Trophoblast cell (in vitro differentiated cells and primary cell): ENCODE data around the gene ANKS6.

Source experiments
- DNase-seq, 2 donors: peaks; one replicate each; pipeline ENCODE4 v3.0.0-alpha.2; 2016
- H2AFZ ChIP-seq: 2 replicates; pipeline ENCODE4 v1.6.1; 2013; ENCODE audit warnings: low read length, moderate library complexity, mild to moderate bottlenecking; ENCODE audit not compliant: insufficient read depth, poor library complexity
- H2AK5ac ChIP-seq: 2 replicates; pipeline ENCODE4 v1.6.1; 2013; ENCODE audit warnings: mild to moderate bottlenecking, low read length
- H2BK120ac ChIP-seq: 2 replicates; pipeline ENCODE4 v1.6.1; 2013; ENCODE audit warnings: low read length, mild to moderate bottlenecking, moderate library complexity; ENCODE audit not compliant: insufficient read depth, poor library complexity
- H2BK12ac ChIP-seq: 2 replicates; pipeline ENCODE4 v1.6.1; 2013; ENCODE audit warnings: mild to moderate bottlenecking, low read length, moderate library complexity
- H2BK5ac ChIP-seq: 2 replicates; pipeline ENCODE4 v1.6.1; 2013; ENCODE audit warnings: low read length, low read depth, moderate library complexity, mild to moderate bottlenecking; ENCODE audit not compliant: poor library complexity
- H3K14ac ChIP-seq: 2 replicates; pipeline ENCODE4 v1.6.1; 2013; ENCODE audit warnings: mild to moderate bottlenecking, low read length
- H3K18ac ChIP-seq: 2 replicates; pipeline ENCODE4 v1.6.1; 2013; ENCODE audit warnings: mild to moderate bottlenecking, low read length
- H3K23ac ChIP-seq: 2 replicates; pipeline ENCODE4 v1.6.1; 2013; ENCODE audit warnings: low read length
- H3K27ac ChIP-seq: 2 replicates; pipeline ENCODE4 v1.5.1; 2013; ENCODE audit warnings: low read depth, mild to moderate bottlenecking, inconsistent platforms, low read length, moderate library complexity
- H3K27me3 ChIP-seq: 2 replicates; pipeline ENCODE4 v1.6.1; 2013; ENCODE audit warnings: inconsistent platforms, mild to moderate bottlenecking, low read length, moderate library complexity; ENCODE audit not compliant: insufficient read depth
- H3K36me3 ChIP-seq, 2 experiments: 1 replicate in 1 of 2; 2 replicates in 1 of 2; pipeline ENCODE4 v1.6.1; 2013; ENCODE audit warnings: low read length in 2 of 2, mild to moderate bottlenecking in 2 of 2, moderate library complexity in 1 of 2; ENCODE audit not compliant: insufficient read depth in 2 of 2, control insufficient read depth in 1 of 2
- H3K4ac ChIP-seq: 2 replicates; pipeline ENCODE4 v1.6.1; 2013; ENCODE audit warnings: low read depth, mild to moderate bottlenecking, low read length, moderate library complexity
- H3K4me1 ChIP-seq, 2 experiments: 1 replicate in 1 of 2; 2 replicates in 1 of 2; pipeline ENCODE4 v1.6.1; 2013; ENCODE audit warnings: low read length in 2 of 2, mild to moderate bottlenecking in 2 of 2, moderate library complexity in 1 of 2; ENCODE audit not compliant: insufficient read depth in 2 of 2, control insufficient read depth in 1 of 2
- H3K4me2 ChIP-seq: 2 replicates; pipeline ENCODE4 v1.6.1; 2013; ENCODE audit warnings: inconsistent platforms, mild to moderate bottlenecking, low read length, moderate library complexity
- H3K4me3 ChIP-seq: 2 replicates; pipeline ENCODE4 v1.5.1; 2013; ENCODE audit warnings: mild to moderate bottlenecking, low read depth, low read length, inconsistent platforms
- H3K79me1 ChIP-seq: one replicate; pipeline ENCODE4 v1.6.1; 2013; ENCODE audit warnings: low read length
- H3K79me2 ChIP-seq: 2 replicates; pipeline ENCODE4 v1.6.1; 2013; ENCODE audit warnings: low read length, mild to moderate bottlenecking; ENCODE audit not compliant: control insufficient read depth, insufficient read depth, poor library complexity
- H3K9ac ChIP-seq: 2 replicates; pipeline ENCODE4 v1.6.1; 2013; ENCODE audit warnings: mild to moderate bottlenecking, low read length
- H3K9me3 ChIP-seq: 2 replicates; pipeline ENCODE4 v1.6.1; 2013; ENCODE audit warnings: low read depth, mild to moderate bottlenecking, control low read depth, inconsistent platforms, low read length; ENCODE audit not compliant: insufficient read depth
- H4K12ac ChIP-seq: 2 replicates; pipeline ENCODE4 v1.6.1; 2013; ENCODE audit warnings: low read depth, mild to moderate bottlenecking, low read length, moderate library complexity
- H4K8ac ChIP-seq: 2 replicates; pipeline ENCODE4 v1.6.1; 2013; ENCODE audit warnings: low read depth, mild to moderate bottlenecking, low read length, moderate library complexity
- H4K91ac ChIP-seq: one replicate; pipeline ENCODE4 v1.6.1; 2013; ENCODE audit warnings: low read depth, mild to moderate bottlenecking, low read length, moderate library complexity
- WGBS: extraction: QIAGEN DNeasy Blood & Tissue Kit; methylation state at CpG from one replicate; pipeline ENCODE4 v1.1.7; 2013; ENCODE audit warnings: missing lambda C conversion rate; ENCODE audit not compliant: insufficient read length, insufficient coverage; ENCODE audit errors: extremely low coverage; 5-methylcytosine and 5-hydroxymethylcytosine counted together

Gene ANKS6

DNA sequence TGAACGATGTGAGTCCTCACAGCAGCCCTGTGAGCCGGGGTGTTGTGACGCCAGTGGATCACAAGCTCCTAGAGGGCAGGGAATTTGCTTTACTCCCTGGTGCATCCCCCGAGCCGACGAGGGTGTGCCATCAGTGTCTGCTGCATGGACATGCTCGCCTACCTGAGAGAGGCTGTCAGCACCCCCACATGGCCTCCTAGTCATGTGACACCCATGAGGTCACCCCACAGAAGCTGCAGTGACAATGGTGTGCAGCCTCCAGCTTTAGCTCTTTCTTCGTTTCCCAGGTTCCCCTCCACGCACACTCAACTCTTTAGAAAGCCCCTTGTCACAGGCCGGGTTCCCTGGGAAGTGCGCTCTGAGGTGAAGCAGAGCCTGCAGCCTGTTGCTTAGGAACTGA is 67.9 kb downstream of the ANKS6 start:
- Histone ChIP-seq H3K18ac (no peak overlapping the region), H3K79me2 (no peaks in the 10 kb centered on the region), H3K4ac (no peak overlapping the region), H3K4me3 (no peak overlapping the region), H2BK120ac (no peak overlapping the region), H3K4me2 (no peak overlapping the region), H4K12ac (no peak overlapping the region), H2BK12ac (no peak overlapping the region), H3K23ac (no peak overlapping the region), H2AK5ac (no peak overlapping the region), H3K4me1 (no peaks in the 10 kb centered on the region), H3K79me1 (no peaks in the 10 kb centered on the region), H2AFZ (no peak overlapping the region), H3K36me3 (no peaks in the 10 kb centered on the region), H3K9ac (no peak overlapping the region), H4K8ac (no peak overlapping the region), H3K27ac (no peak overlapping the region), H4K91ac (no peak overlapping the region), H2BK5ac (no peak overlapping the region), H3K14ac (no peak overlapping the region), H3K9me3 (peaks cover under 1% of the 10 kb centered on the region), H3K27me3 (no peaks in the 10 kb centered on the region)
- no peak for DNase-seq
- WGBS: no CpG with 5 or more reads among the region's 11 CpGs

DNA sequence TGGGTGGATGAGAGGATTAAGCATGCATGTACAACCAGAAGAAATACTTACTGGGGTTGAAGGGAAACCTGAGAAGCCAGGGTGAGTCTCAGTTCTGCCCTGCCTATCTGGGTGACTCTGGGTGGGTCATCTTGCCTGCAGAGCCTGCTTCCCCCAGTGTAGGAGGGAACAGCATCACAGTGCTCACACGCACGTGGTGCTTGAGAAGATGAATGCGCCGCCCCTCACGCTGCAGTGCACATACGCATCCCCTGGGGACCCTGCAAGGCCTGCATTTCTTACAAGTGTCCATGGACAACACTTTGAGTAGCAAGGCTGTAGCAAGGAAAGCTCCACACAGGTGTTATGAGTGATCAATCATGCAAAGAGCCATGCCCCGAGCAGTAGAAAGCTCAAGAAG is 68.9 kb downstream of the ANKS6 start:
- Histone ChIP-seq H3K79me2 (no peaks in the 10 kb centered on the region), H4K91ac (no peak overlapping the region), H2BK12ac (no peak overlapping the region), H3K9me3 (peaks cover 2% of the 10 kb centered on the region), H3K23ac (no peak overlapping the region), H3K27me3 (no peaks in the 10 kb centered on the region), H3K4me1 (no peaks in the 10 kb centered on the region), H3K4me3 (no peak overlapping the region), H2BK5ac (no peak overlapping the region), H3K9ac (peak overlapping the region; percentile 30), H2AK5ac (no peak overlapping the region), H3K14ac (no peak overlapping the region), H3K27ac (no peak overlapping the region), H4K12ac (no peak overlapping the region), H3K36me3 (no peaks in the 10 kb centered on the region), H2BK120ac (no peak overlapping the region), H3K4ac (no peak overlapping the region), H4K8ac (no peak overlapping the region), H3K18ac (no peak overlapping the region), H2AFZ (no peak overlapping the region), H3K4me2 (no peak overlapping the region), H3K79me1 (no peaks in the 10 kb centered on the region)
- WGBS: no CpG with 5 or more reads among the region's 7 CpGs
- no peak for DNase-seq

DNA sequence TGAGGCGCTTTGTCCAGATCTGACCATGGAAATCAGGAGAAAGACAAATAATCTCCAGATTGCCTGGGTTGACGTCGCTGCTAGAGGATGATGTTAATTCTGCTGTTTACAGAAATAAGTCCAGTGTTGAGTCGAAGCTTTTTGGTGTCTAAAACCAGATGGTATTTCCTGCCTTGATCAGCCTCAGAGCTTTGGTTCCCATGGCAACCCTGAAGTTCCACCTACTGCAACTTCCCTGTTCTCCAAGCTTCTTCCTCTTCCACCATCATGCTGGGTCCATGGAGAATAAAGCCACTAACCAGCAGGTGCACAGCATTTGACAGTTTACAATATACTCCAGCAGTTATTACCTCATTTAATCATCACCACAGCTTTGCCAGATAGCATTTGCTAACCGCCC is 69.6 kb downstream of the ANKS6 start:
- H3K79me1 ChIP-seq: no peaks in the 10 kb centered on the region
- H4K8ac ChIP-seq: no peak overlapping the region
- no peaks in the 10 kb centered on the region for H3K27me3 ChIP-seq
- no peaks in the 10 kb centered on the region for H3K4me1 ChIP-seq
- no peak for DNase-seq
- H3K4ac ChIP-seq: no peak overlapping the region
- WGBS: no CpG with 5 or more reads among the region's 5 CpGs
- no peak overlapping the region for H2AFZ ChIP-seq
- H2AK5ac ChIP-seq: no peak overlapping the region
- no peak overlapping the region for H3K23ac ChIP-seq
- no peaks in the 10 kb centered on the region for H3K79me2 ChIP-seq
- H2BK12ac ChIP-seq: no peak overlapping the region
- H3K14ac ChIP-seq: no peak overlapping the region
- H3K9me3 ChIP-seq: peaks cover 2% of the 10 kb centered on the region
- no peak overlapping the region for H3K9ac ChIP-seq
- no peak overlapping the region for H3K4me3 ChIP-seq
- H4K12ac ChIP-seq: no peak overlapping the region
- H3K4me2 ChIP-seq: no peak overlapping the region
- no peak overlapping the region for H2BK5ac ChIP-seq
- no peak overlapping the region for H4K91ac ChIP-seq
- H2BK120ac ChIP-seq: no peak overlapping the region
- H3K27ac ChIP-seq: no peak overlapping the region
- no peak overlapping the region for H3K18ac ChIP-seq
- H3K36me3 ChIP-seq: no peaks in the 10 kb centered on the region

DNA sequence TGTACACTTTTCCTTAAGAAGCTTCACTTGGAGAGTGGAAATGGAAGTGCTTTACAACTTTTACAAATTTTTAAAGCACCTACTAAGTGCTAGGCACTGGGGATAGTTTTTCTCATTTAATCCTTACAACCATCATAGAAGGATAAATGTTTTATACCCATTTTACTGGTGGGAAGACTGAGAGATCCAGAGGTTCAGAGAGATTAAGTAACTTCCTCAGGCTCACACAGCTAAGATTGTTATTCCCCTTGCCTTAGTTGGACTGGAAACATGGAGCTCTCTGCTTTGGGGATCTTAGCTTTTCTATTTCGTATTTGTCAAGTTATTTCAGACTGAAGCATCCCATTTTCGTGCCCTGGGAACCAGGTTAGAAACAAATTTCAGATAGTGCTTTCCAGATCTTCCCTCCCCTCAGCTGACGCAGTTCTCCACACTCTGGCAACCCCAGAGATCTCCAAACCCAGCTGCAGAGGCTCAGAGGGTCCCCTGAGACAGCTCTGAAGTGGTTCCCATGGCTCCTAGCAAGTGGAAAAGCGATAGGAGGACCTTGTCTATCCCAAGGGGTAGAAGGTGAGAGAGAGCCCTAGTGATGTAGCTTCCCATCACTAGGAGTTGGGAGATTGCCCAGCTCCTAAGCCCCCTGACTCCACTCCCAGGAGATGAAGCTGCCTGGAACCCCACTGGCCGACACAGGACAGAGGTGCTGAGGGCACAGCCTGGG is 71.4 kb downstream of the ANKS6 start:
- no peaks in the 10 kb centered on the region for H3K79me1 ChIP-seq
- H3K9ac ChIP-seq: no peak overlapping the region
- no peak overlapping the region for H3K4me3 ChIP-seq
- H3K79me2 ChIP-seq: no peaks in the 10 kb centered on the region
- no peak overlapping the region for H2AK5ac ChIP-seq
- no peak overlapping the region for H2BK12ac ChIP-seq
- no peak for DNase-seq
- no peak overlapping the region for H2BK120ac ChIP-seq
- H3K27me3 ChIP-seq: no peaks in the 10 kb centered on the region
- no peak overlapping the region for H4K12ac ChIP-seq
- H3K18ac ChIP-seq: no peak overlapping the region
- no peak overlapping the region for H3K27ac ChIP-seq
- no peak overlapping the region for H3K23ac ChIP-seq
- WGBS: no CpG with 5 or more reads among the region's 5 CpGs
- H4K8ac ChIP-seq: no peak overlapping the region
- no peaks in the 10 kb centered on the region for H3K4me1 ChIP-seq
- H2BK5ac ChIP-seq: no peak overlapping the region
- H3K4me2 ChIP-seq: no peak overlapping the region
- no peak overlapping the region for H3K4ac ChIP-seq
- H4K91ac ChIP-seq: no peak overlapping the region
- H2AFZ ChIP-seq: no peak overlapping the region
- H3K9me3 ChIP-seq: peaks cover 2% of the 10 kb centered on the region
- H3K36me3 ChIP-seq: no peaks in the 10 kb centered on the region
- no peak overlapping the region for H3K14ac ChIP-seq
